Natural killer cell (primary cell): Measurements from ENCODE around the gene PDE4D. TPM values are rescaled to one million over a fixed set of nuclear protein-coding genes. Genes with fewer than 3 reads are reported as not detected.

Source experiments
- ATAC-seq, 3 donors: fragments of 150-1000 bp in 2 of 3; fragments of 200-7000 bp in 1 of 3; cut with Tn5 transposase; 1 replicate in 1 of 3; 2 replicates in 2 of 3; pipeline ENCODE4 v1.10.0; 2021; ENCODE audit warnings: mild to moderate bottlenecking in 2 of 3, moderate library complexity in 2 of 3
- DNase-seq, 2 donors: peaks; one replicate each; pipeline versions ENCODE4 v3.0.0 to v3.0.0-alpha.2; 2013 to 2021; ENCODE audit warnings: mixed read lengths in 1 of 2
- H3K27ac ChIP-seq: one replicate; pipeline ENCODE4 v1.5.1; 2013; ENCODE audit warnings: mild to moderate bottlenecking, low read length
- H3K27me3 ChIP-seq: one replicate; pipeline ENCODE4 v1.6.1; 2013; ENCODE audit warnings: low read length; ENCODE audit not compliant: control insufficient read depth, insufficient read depth
- H3K36me3 ChIP-seq: one replicate; pipeline ENCODE4 v1.6.1; 2013; ENCODE audit warnings: low read length; ENCODE audit not compliant: control insufficient read depth, insufficient read depth
- H3K4me1 ChIP-seq: one replicate; pipeline ENCODE4 v1.6.1; 2013; ENCODE audit warnings: low read length; ENCODE audit not compliant: control insufficient read depth, insufficient read depth
- H3K4me3 ChIP-seq: one replicate; pipeline ENCODE4 v1.5.1; 2013; ENCODE audit warnings: low read length
- H3K9me3 ChIP-seq: one replicate; pipeline ENCODE4 v1.6.1; 2013; ENCODE audit warnings: low read length; ENCODE audit not compliant: control insufficient read depth, insufficient read depth
- H3K27ac Mint-ChIP-seq, 2 donors: one replicate each; pipeline ENCODE4 v1.8.0; 2022; ENCODE audit warnings: mild to moderate bottlenecking in 2 of 2, mixed read lengths in 2 of 2, moderate library complexity in 1 of 2
- H3K27me3 Mint-ChIP-seq, 2 donors: one replicate each; pipeline ENCODE4 v1.8.0; 2022; ENCODE audit warnings: low read depth in 2 of 2, mixed read lengths in 2 of 2
- H3K36me3 Mint-ChIP-seq: one replicate; pipeline ENCODE4 v1.8.0; 2022; ENCODE audit warnings: mixed read lengths
- H3K4me1 Mint-ChIP-seq, 2 donors: one replicate each; pipeline ENCODE4 v1.8.0; 2022; ENCODE audit warnings: mixed read lengths in 2 of 2
- H3K4me3 Mint-ChIP-seq: one replicate; pipeline ENCODE4 v1.8.0; 2022; ENCODE audit warnings: mild to moderate bottlenecking, moderate library complexity, mixed read lengths
- H3K9me3 Mint-ChIP-seq, 2 donors: one replicate each; pipeline ENCODE4 v1.8.0; 2022; ENCODE audit warnings: mixed read lengths in 2 of 2
- WGBS: methylation state at CpG from one replicate; pipeline ENCODE4 v1.1.7; 2013; ENCODE audit warnings: missing lambda C conversion rate; ENCODE audit not compliant: insufficient coverage; 5-methylcytosine and 5-hydroxymethylcytosine counted together
- intact Hi-C: fragments of 100-400 bp; cut with micrococcal nuclease; formaldehyde crosslinking; loops from one replicate; pipeline ENCODE4 v1.14.2; 2022
- total RNA-seq, 4 donors: library from RNA; stranded (reverse); fragments of 120-200 nt in 1 of 4; gene quantifications; one replicate each; pipeline versions ENCODE4 v1.2.3 to v1.2.4, GENCODE V29; 2013 to 2022
- TF ChIP-seq, protein P1 (sequence below): fragments of 200-600 bp; IDR thresholded peaks from one replicate; pipeline ENCODE4 v1.8.0; 2022; ENCODE audit warnings: antibody characterized with exemption

Gene PDE4D
- total RNA-seq, 3 donors from 2014 or later (not counting 1 experiment from before 2014, with no cell fraction given) = 109 to 170 (median 116) TPM

DNA sequence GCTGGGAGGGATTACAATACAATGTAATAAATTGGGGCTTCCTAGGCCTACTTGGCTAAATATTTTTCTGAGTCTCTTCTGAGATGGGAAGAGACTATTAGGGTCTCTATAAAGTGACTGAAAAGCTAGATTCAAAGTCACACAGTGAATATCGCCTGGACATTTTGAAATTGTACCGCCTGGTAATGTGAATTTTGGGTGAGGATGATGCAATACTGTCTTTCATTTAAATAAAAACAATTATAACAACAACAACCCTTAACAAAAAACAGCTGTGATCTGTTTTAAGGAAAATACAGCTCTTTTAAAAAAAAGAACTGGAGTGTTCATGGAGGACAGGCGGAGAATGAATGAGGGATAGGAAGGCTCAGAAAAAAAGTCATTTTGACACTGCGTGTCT lies 695.6 kb downstream of the PDE4D start:
- 100% methylated on average over 2 of the region's 4 CpGs for WGBS
- peaks cover 0 to 5% of the 10 kb centered on the region in 2 donors for H3K4me1 Mint-ChIP-seq
- Histone ChIP-seq H3K4me1 (no peaks in the 10 kb centered on the region), H3K9me3 (no peaks in the 10 kb centered on the region), H3K27ac (no peak overlapping the region), H3K27me3 (no peaks in the 10 kb centered on the region), H3K36me3 (no peaks in the 10 kb centered on the region), H3K4me3 (no peak overlapping the region)
- TF ChIP-seq, protein P1, sequence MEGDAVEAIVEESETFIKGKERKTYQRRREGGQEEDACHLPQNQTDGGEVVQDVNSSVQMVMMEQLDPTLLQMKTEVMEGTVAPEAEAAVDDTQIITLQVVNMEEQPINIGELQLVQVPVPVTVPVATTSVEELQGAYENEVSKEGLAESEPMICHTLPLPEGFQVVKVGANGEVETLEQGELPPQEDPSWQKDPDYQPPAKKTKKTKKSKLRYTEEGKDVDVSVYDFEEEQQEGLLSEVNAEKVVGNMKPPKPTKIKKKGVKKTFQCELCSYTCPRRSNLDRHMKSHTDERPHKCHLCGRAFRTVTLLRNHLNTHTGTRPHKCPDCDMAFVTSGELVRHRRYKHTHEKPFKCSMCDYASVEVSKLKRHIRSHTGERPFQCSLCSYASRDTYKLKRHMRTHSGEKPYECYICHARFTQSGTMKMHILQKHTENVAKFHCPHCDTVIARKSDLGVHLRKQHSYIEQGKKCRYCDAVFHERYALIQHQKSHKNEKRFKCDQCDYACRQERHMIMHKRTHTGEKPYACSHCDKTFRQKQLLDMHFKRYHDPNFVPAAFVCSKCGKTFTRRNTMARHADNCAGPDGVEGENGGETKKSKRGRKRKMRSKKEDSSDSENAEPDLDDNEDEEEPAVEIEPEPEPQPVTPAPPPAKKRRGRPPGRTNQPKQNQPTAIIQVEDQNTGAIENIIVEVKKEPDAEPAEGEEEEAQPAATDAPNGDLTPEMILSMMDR = no peak
- no peaks in the 10 kb centered on the region for H3K27me3 Mint-ChIP-seq
- DNase-seq = no peak
- H3K4me3 Mint-ChIP-seq = no peak overlapping the region
- no peak for ATAC-seq
- no peaks in the 10 kb centered on the region for H3K36me3 Mint-ChIP-seq
- H3K9me3 Mint-ChIP-seq = no peaks in the 10 kb centered on the region
- intact Hi-C loops = no loop called here
- no peak overlapping the region for H3K27ac Mint-ChIP-seq

DNA sequence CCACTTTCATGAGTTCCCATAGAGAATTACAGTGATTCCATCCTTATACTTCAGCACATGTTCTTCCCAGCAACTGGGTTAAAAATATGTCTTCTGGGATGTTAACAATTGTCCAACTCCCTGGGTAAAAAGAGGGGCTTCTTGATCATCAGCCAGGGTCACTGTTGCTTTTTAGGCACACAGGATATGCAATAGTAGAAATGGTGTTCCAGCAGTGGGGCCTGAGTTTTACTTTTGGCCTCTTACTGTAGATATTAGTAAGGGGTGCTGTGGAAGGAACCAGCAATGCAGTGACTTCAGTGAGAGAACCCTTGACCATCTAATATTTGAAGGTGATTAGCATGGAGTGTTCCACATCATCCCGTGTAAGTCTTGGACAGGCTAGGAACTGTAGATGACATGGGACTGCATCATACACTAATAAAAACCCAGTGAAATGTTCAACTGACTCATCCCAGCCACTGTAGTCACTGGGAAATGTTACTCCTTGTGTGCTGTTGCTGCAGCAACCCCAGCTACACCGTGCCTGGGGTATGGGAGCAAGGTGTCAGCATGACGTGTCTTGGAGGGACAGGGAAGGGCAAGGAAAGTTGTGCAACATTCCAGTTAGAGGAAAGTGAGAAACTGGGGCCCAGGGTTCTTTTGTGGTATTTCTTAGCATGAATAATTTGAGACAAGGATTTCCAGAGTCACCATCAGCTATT lies 699.8 kb downstream of the PDE4D start:
- Histone ChIP-seq H3K4me3 (no peak overlapping the region), H3K27ac (no peak overlapping the region), H3K9me3 (no peaks in the 10 kb centered on the region), H3K27me3 (peaks cover 2% of the 10 kb centered on the region), H3K36me3 (no peaks in the 10 kb centered on the region), H3K4me1 (no peaks in the 10 kb centered on the region)
- ATAC-seq = no peak
- Mint-ChIP-seq H3K4me1 (peaks cover under 1 to 5% of the 10 kb centered on the region in 2 donors), H3K27me3 (peaks cover 0 to under 1% of the 10 kb centered on the region in 2 donors), H3K4me3 (no peak overlapping the region), H3K9me3 (no peaks in the 10 kb centered on the region), H3K27ac (no peak overlapping the region), H3K36me3 (no peaks in the 10 kb centered on the region)
- intact Hi-C loops = no loop called here
- TF ChIP-seq, protein P1 = no peak
- WGBS = 76% methylated on average over 3 of the region's 3 CpGs
- DNase-seq = no peak

DNA sequence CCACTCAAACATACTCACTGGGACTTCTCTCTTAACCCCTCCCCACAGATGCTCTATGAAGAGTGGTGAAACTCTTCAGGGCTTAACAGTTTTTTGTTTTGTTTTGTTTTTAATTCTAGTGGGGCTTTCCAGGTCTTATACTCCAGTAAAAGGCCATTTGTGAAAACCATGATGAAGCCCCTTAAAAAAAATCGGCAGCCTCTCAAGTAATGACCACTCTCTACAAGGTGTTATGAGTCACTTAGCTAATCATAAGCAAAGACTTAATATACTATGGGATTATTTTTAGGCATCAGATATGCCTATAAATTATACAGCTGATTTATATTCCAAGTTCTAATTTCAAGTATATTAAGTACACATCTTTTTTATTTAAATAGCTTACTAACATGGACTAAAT lies 702.8 kb downstream of the PDE4D start:
- ATAC-seq (no peak), DNase-seq (no peak)
- no peaks in the 10 kb centered on the region for H3K36me3 ChIP-seq
- intact Hi-C loops = no loop called here
- no peak overlapping the region for H3K27ac Mint-ChIP-seq
- no peaks in the 10 kb centered on the region for H3K9me3 ChIP-seq
- peaks cover 4% of the 10 kb centered on the region for H3K27me3 ChIP-seq
- H3K36me3 Mint-ChIP-seq = no peaks in the 10 kb centered on the region
- H3K4me3 Mint-ChIP-seq = no peak overlapping the region
- H3K9me3 Mint-ChIP-seq = no peaks in the 10 kb centered on the region
- no peak overlapping the region for H3K4me3 ChIP-seq
- H3K4me1 Mint-ChIP-seq = peaks cover 7 to 12% of the 10 kb centered on the region in 2 donors
- peaks cover 3 to 7% of the 10 kb centered on the region in 2 donors for H3K27me3 Mint-ChIP-seq
- TF ChIP-seq, protein P1 = no peak
- peaks cover 4% of the 10 kb centered on the region for H3K4me1 ChIP-seq
- no CpG with 5 or more reads among the region's 1 CpG for WGBS
- H3K27ac ChIP-seq = no peak overlapping the region
